Activated CD8-positive, alpha-beta memory T cell treated with anti-CD3 and anti-CD28 coated beads for 48 hours (primary cell): ENCODE measurements around the gene ZNF488.

Source experiments
- DNase-seq, 3 experiments: peaks; one replicate each; pipeline ENCODE4 v3.0.0-alpha.2; 2020; ENCODE audit warnings: low read depth in 2 of 3, low spot score in 2 of 3

Gene ZNF488

GRCh38 chr10:47367646-47368045, 16.4 kb downstream of the ZNF488 start:
- DNase-seq, result no peak

DNA sequence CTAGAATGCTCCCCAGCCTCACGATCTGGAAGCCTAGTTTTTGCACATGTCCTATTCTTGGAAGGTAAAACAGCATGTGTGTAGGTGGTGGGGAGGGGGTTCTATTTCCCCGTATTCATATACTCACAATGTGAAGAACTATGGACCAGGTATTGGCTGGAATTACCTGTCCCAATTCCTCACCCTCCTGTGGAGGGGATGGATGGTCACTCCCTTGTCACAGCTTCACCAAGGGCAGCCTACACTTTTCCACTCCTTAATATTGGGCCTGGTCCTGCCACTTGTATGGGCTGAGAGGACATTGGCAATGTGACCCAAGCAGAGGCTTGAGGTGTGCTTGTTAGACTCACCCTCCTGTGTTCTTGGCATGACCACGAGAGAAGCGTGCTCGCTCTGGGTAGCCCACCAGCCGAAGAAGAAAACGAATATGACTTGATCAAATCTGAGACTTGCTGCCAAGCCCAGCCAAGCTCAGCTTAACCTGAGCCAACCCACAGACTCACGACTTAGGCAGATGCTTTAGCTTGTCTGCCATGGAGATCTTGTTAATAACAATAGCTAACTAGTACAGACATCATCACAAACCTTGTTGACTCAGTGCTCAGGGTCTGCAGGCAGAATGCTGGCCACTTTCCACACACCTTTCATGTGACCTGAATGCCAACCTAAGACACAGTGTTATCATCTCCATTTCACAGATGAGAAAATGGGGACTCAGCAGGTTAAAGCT, 17.2 kb downstream of the ZNF488 start:
- no peak for DNase-seq

GRCh38 chr10:47366181-47366631, 17.9 kb downstream of the ZNF488 start:
- no peak for DNase-seq

- no peak for DNase-seq
These were observed 18.5 kb downstream of the ZNF488 start for GRCh38 chr10:47365431-47366180.

DNA sequence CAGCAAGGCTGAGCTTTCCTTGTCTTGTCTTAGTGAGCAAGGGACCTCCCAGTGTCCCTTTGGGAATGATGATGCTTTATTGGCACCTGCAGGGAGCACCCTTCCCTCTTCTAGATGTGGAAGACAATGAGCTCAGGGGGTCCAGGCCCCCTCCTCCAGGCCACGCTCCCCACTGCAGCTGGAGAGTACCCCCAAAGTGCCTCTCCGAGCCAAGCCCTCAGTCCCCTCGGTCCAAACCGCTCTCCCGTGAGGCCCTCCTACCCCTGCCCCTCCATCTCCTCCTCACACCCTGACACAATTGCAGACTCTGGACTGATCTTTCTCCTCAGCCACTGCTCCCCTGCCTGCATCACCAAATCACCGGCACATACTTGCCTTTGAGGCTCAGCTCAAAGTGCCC, 19.2 kb downstream of the ZNF488 start:
- DNase-seq, result no peak

GRCh38 chr10:47364366-47364765, 19.7 kb downstream of the ZNF488 start:
- no peak for DNase-seq

DNA sequence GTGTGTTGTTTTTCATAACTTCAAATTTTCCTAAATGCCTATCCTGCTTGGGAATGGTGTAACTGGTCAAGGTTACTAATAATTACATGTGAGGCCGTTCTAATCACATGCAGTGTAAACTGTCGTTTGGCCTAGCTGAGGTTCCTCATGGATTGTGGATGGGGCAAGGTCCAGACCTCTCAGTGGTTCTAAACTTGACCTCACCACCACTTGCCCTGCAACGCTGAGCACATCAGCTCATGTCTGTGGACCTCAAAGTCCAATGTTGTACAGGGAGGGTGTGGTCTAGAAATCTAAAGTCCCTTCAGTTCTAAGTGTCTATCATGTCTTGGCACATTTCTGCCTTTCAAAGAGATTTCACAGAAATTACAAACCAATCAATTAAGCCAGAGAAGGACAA, 20.3 kb downstream of the ZNF488 start:
- no peak for DNase-seq

- no peak for DNase-seq
These were observed 21.9 kb downstream of the ZNF488 start for GRCh38 chr10:47362199-47362598.

GRCh38 chr10:47361293-47361692, 22.8 kb downstream of the ZNF488 start:
- DNase-seq, result no peak

- DNase-seq, result no peak
These were observed 23.6 kb downstream of the ZNF488 start for GRCh38 chr10:47360419-47361040.

- no peak for DNase-seq
These were observed 24.3 kb downstream of the ZNF488 start for GRCh38 chr10:47359626-47360418.

GRCh38 chr10:47359101-47359500, 25.0 kb downstream of the ZNF488 start:
- no peak for DNase-seq

DNA sequence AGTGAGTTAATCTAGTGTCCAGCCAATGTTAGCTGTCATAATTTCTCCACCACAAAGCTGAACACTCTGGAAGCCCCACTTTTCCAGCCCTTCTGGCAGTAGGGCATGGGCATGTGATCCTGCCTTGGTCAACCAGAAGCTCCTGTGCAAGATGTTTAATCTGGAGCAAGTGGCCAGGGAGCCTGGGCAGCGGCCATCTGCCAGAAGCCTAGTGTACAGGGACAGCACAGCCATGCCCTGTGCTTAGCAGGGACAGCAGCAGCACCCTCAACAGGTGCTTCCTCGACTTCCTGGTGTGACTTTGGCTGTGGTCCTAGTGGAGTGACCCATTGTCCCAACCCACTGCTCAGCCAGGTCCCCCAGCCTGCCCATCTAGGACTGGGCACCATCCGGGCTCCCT, 25.6 kb downstream of the ZNF488 start:
- DNase-seq, result no peak

DNA sequence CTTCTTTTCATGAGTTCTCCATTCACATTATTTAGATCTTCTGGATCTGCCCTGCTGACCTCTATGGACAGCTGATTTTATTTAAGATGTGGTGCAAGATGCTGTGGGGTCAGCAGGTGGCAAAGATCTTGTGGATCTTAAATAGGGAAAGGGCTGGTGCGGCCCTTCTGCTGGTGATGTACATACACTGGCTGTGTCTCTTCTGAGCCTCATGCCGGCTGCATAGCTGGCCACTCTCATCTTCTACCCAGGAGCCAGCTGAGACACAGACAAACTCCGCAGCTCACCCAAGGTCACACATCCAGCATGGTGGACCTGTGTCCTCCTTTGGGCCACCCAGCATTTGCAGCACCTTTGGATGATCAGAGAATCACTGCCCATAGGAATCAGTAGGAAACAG, 26.2 kb downstream of the ZNF488 start:
- no peak for DNase-seq

DNA sequence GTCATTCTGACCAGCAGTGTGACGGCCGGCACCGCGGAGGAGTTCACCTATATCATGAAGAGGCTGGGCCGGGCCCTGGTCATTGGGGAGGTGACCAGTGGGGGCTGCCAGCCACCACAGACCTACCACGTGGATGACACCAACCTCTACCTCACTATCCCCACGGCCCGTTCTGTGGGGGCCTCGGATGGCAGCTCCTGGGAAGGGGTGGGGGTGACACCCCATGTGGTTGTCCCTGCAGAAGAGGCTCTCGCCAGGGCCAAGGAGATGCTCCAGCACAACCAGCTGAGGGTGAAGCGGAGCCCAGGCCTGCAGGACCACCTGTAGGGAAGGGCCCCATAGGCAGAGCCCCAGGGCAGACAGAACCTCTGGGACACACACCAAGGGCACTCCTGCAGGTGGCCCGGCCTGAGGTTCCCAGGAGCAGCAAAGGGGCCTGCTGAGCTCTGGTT, 26.9 kb downstream of the ZNF488 start:
- DNase-seq, result no peak

- DNase-seq, result no peak
These were observed 27.4 kb downstream of the ZNF488 start for GRCh38 chr10:47356708-47357107.

DNA sequence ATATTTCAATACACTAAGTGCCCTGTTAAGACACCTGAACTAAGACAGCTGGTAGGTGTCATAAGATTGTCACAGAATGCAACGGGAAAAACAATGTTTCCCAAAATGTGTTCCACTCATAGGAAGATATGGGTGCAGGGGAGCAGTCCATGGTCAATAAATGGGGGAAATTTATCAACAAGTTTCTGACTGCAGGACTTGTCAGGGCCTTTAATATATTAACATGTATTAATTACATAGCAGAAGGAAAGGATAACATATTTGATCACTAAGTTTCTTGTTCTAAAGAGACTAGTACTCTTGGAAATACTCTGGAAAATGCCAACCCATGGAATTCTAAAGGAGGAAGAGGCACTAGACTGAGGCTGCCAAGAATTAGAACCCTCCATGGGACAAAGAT, 29.2 kb downstream of the ZNF488 start:
- no peak for DNase-seq

GRCh38 chr10:47354165-47354564, 29.9 kb downstream of the ZNF488 start:
- DNase-seq, result no peak

DNA sequence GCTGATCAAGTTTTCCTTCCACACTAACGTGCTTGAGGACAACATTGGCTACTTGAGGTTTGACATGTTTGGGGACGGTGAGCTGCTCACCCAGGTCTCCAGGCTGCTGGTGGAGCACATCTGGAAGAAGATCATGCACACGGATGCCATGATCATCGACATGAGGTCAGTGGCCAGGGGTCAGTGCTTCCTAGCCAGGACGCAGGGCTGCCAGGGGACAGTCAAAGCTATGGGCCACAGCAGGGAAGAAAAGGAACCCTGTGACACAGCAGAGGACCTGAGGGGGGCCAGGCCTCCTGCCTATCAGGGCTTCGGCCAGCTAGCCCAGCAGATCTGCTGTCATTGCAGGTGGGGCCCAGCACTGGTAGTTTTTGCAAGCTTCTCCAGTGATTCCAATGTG, 30.7 kb downstream of the ZNF488 start:
- DNase-seq, result no peak

DNA sequence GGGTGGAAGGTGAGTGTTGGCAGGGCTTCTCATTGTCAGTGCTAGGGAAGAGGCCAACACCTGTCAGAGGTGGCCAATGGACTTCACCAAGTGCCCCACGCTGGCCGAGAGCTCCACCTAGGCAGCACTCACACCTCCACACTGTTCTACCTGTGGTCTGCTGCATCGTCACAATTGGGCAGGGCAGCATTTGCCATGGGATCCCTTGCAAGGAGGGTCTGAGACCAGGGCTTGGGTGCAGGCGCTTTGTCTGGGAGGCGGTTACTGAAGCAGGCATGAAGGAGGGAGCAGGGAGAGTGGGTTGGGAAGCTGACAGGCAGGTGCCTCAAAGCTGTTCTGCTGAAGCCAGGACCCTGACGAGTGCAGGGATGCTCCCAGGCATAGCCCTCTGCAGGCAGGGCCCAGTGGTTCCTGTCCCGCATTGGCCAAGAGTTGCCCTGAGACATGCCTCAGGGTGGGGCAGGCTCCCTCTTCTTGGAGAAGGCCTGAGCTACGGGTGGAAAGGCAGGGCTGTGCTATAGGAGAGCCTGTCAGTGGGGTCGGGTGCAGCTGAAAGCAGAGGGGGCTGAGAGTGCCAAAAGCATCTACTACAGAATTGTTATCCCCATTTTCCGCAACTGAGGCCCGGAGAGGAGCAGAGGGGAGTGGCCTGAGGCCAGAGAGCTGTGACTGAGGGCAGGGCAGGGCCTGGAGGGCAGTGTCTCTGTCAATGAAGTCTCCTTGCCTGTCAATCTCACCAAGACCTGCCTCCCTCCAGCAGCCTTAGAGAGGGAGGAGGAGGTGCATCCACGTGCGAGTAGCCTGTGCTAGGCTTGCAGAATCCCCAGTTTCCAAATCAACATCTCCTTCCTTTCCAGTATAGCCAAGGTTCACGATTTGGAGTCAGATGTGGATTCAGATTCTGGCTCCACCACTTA, 31.9 kb downstream of the ZNF488 start:
- no peak for DNase-seq
